Caki2 (cell line): Measurements from ENCODE around the gene CGREF1. TPM values are rescaled to one million over a fixed set of nuclear protein-coding genes. Genes with fewer than 3 reads are reported as not detected.

Source experiments
- DNase-seq: peaks from one replicate; pipeline ENCODE4 v3.0.0-alpha.2; 2015; ENCODE audit warnings: low read depth
- in situ Hi-C: cut with HindIII; loops from 2 replicates; pipeline ENCODE4 v1.10.0; 2016; ENCODE audit warnings: low sequenced_read_pairs, low pct_unique_long_range_greater_than_20kb, mixed read lengths
- total RNA-seq: library from RNA; depleted of rRNA; stranded (reverse); fragments of >200 nt; shearing (Covaris generic); gene quantifications from 2 replicates; pipeline ENCODE4 v1.2.3, GENCODE V29; 2014; ENCODE audit warnings: low replicate concordance

The CGREF1 gene
- total RNA-seq, 1 experiment from 2014 or later, result 7.1 TPM

DNA sequence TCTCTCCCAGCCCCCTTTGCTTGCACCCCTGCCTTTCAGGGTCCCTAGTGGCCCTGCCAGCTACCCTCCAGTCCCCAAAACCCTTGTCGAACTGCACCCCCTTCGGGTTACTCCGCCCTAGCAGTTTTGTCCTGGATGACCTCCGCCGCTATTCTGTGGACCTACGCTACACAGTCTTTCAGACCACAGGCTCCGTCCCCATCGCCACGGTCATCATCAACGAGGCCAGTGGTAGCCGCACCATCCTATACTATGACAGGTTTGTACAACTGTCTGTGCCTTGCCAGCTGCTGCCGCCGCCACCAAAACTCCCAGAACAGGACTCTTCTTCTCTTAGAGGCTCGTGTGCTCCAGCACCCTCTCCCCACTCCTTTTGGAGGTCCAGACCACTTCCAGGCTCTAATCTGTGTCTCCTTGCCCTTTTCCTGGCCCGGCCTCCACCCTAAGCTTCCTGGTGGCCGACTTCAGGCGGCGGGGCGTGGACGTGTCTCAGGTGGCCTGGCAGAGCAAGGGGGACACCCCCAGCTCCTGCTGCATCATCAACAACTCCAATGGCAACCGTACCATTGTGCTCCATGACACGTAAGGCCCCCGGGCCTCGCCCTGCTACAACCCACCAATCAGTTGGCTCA, 24.5 kb downstream of the CGREF1 start:
- in situ Hi-C loops, result loop anchor here (25.0 kb wide), 1 partner anchor 168 kb away; the partner anchor contains the start of gene SLC30A3

GRCh38 chr2:27093430-27094352, 25.2 kb downstream of the CGREF1 start:
- no peak for DNase-seq
- in situ Hi-C loops, result loop anchor here (25.0 kb wide), 1 partner anchor 169 kb away; the partner anchor contains the start of gene SLC30A3

More for the DNA sequence above, 24.5 kb downstream of the CGREF1 start:
- no peak for DNase-seq

DNA sequence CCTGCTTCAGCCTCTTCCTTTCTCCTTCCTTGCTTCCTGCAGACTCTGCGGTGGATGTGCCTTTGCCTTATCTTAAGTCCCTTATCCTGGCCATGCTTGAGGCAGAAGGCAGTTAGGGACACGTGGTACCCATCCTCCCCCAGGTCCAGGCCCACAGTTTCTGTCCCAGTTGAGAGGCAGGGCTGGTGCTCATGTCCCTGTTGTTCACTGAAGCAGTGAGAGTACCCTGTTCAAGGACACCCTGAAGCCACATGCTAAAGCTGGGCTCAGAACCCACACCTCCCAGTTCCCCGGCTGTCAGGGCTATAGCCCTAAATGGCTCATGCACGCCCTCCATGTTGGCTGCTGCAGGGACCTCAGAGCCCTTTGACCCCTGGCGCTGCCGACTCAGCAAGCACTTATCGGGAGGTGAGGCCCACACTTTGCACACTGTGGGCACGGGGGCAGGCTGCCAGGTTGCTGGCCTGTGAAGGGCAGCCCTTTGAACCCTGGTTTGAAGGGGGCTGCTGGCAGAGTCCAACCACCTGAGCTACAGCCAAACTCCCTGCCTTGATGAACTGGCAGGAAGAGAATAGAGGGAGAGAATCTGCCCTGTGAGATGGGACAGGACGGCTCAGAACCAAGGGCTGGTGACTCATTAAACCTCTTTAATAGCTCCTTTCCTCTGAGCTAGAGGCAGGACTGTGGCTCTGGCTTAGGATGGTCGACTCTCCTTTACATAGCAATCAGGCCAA, 26.1 kb downstream of the CGREF1 start:
- in situ Hi-C loops, result loop anchor here (25.0 kb wide), 1 partner anchor 169 kb away; the partner anchor contains the start of gene SLC30A3
- DNase-seq, result no peak

DNA sequence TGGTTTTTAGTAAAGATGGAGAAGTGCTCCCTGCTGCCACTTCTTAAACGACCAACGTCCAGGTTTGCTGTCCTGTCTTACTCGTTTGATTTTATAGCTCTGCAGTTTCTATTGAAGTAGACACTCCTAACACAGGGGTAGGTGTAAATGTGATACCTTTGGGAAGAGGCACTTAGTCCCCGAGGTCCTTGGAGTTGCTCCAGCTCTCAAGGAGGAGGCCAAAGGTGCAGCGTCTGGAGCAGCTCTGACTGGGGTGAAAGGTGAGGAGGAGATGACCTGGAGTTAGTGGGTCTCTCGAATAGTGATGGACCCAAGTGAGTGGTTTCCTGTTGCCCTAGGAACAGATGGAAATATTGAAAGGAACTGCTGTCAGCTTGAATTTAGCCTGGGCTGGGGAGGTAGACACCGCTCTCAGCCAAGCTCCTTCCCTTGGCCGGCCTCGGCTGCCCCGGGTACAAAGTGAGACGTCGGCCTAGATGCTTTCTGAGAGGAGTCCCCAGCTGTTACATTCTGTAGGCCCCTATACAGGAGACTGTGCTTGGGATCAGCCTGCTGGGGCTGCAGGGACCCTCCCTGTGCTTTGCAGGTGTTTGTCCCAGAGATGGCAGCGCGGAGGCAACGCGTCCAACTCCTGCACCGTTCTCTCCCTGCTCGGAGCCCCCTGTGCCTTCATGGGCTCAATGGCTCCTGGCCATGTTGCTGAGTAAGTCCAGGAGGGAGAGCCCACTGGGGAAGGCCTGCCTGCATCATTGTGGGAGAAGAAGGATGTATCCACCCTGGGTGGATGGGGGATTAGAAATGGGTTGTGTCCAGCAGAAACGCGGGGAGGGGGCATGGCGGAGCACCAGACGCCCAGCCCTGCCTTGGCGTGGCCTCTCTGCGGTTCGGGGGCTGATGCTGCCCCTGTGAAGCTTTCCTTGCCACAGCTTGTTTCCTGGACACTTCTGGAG, 26.9 kb downstream of the CGREF1 start:
- in situ Hi-C loops, result loop anchor here (25.0 kb wide), 1 partner anchor 170 kb away; the partner anchor contains the start of gene SLC30A3

DNA sequence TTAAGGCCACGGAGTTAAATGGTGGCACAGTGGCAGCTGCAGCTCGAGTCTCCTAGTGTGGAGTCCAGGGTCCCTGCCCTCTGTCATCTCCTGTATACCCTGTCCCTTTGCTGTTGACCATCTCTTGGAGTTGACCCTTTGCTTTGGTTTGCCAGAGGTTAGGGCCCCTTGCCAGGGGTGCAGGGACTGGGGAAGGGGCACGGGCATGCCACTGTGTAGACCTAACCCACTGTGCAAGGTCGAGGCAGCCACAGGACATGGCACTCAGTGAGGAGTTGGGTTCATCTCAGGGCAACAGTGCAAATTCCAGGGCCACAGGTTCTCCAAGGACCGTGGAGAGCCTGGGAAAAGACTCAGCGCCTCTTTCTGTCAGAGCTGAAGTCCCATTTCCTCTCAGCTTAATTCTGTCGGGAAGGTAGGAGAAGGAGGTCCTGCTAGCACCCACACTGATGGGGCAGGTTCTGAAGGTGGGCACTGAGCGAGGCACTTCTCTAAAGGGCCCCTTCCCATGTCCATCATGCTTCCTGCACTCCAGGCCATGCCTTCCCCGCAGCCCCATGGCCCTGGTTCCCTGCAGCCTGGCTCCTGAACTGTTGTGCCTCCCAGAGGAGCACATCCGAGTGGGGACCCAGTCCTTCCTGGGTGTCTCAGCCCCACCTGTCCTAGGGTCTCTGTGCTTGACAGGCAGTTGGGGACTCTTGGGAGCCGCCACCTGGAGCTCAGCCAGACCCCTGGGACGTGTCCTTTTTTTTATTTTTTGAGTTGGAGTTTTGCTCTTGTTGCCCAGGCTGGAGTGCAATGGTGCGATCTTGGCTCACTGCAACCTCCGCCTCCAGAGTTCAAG, 29.6 kb downstream of the CGREF1 start:
- in situ Hi-C loops, result loop anchor here (25.0 kb wide), 1 partner anchor 173 kb away; the partner anchor contains the start of gene SLC30A3

More for the DNA sequence above, 26.9 kb downstream of the CGREF1 start:
- no peak for DNase-seq

DNA sequence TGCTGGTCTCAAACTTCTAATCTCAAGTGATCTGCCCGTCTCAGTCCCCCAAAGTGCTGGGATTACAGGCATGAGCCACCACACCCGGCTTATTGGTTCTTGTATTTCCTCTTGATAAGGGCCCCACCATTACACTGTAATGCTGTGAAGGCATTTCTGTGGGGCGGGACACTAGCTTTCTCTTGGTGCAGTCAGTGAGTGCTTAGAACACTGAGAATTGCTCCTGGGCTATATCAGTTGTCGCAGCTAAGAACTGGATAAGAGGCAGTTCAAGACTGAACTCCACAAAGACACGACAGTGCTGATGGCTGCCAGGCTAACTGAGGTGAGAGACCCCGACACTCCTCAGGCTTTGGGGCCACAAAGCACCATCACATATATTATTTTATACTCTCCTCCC, 30.3 kb downstream of the CGREF1 start:
- no peak for DNase-seq
- in situ Hi-C loops, result loop anchor here (25.0 kb wide), 1 partner anchor 174 kb away; the partner anchor contains the start of gene SLC30A3

More for the DNA sequence above, 29.6 kb downstream of the CGREF1 start:
- DNase-seq, result no peak

DNA sequence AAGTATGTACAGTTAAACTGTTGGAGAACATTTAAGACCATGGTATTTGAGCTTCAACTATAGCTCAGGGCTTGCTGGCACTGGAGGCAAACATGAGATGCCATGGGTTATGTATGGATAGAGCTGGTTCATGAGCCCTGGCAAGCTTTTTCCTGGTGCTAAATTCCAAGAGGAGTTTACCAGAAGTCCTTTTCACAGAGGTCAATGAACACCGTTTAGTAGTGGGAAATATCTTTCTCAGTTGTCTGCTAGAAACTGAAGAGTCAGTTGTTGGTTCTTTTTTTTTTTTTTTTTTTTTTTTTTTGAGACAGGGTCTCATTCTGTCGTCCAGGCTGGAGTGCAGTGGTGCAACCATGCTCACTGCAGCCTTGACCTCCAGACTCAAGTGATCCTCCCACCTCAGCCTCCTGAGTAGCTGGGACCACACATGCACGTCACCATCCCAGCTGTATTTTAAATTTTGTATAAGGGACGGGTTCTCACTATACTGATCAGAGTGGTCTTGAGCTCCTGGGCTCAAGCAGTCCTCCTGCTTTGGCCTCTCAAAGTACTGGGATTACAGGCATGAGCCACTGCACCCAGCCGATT, 31.0 kb downstream of the CGREF1 start:
- no peak for DNase-seq
- in situ Hi-C loops, result loop anchor here (25.0 kb wide), 1 partner anchor 174 kb away; the partner anchor contains the start of gene SLC30A3

DNA sequence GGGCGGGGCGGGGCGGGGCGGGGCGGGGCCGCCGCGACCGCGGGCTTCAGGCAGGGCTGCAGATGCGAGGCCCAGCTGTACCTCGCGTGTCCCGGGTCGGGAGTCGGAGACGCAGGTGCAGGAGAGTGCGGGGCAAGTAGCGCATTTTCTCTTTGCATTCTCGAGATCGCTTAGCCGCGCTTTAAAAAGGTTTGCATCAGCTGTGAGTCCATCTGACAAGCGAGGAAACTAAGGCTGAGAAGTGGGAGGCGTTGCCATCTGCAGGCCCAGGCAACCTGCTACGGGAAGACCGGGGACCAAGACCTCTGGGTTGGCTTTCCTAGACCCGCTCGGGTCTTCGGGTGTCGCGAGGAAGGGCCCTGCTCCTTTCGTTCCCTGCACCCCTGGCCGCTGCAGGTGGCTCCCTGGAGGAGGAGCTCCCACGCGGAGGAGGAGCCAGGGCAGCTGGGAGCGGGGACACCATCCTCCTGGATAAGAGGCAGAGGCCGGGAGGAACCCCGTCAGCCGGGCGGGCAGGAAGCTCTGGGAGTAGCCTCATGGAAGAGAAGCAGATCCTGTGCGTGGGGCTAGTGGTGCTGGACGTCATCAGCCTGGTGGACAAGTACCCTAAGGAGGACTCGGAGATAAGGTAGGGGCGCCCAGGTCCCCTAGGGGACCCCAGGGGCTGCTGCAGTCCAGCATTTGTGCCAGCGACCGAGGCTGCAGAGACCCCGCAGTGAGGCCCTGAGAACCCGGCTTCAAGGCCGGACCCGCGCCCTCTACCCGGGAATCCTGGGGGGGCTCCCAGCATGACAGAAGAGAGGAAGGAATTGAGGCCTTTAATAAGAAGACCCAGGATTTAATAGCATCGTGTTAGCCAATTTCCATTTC, 32.0 kb downstream of the CGREF1 start, which contains the start of gene KHK:
Gene KHK (plus strand): TSS at position 49 of the 870 bp plus-strand sequence. CDS start 488 bp downstream, at position 537.
- in situ Hi-C loops, result loop anchor here (25.0 kb wide), 1 partner anchor 175 kb away; the partner anchor contains the start of gene SLC30A3
- no peak for DNase-seq

DNA sequence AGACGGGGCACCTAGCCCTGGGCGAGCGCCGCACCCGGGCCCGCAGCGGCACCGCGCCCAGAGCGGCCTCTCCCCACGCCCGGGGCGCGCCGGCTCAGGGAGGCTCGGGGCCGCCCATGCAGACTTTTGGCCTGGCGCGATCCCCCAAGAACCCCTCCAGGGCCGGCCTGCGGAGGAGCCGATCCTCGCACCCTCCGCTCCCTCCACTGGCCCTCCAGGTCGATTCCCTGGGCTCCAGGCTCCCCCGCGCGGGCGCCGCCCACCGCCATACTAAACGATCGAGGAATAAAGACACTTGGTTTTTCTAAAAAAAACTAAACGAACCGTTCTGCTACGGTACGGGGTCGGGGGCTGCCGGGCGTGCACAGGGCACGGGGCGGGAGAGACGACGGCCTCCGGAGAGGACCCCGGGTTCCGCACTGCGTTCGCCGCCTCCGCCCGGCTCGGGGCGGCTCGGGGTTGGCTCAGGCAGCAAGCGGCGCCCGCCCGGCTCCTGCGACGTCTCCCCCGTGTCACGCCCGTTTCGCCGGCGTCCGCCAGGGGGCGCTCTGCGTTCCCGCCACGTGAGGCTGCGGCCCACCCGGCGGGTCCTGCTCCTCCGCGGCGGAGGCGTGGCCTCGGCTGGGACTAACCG, 32.7 kb downstream of the CGREF1 start:
- in situ Hi-C loops, result loop anchor here (25.0 kb wide), 1 partner anchor 176 kb away; the partner anchor contains the start of gene SLC30A3

DNA sequence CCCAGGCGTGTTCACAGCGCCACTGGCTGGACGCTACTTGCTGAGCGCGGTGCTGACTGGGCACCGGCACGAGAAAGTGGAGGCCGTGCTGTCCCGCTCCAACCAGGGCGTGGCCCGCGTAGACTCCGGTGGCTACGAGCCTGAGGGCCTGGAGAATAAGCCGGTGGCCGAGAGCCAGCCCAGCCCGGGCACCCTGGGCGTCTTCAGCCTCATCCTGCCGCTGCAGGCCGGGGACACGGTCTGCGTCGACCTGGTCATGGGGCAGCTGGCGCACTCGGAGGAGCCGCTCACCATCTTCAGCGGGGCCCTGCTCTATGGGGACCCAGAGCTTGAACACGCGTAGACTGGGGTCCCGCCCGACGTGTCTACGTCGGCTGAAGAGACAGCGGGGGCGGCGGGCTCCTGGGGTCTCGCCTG, 33.2 kb downstream of the CGREF1 start:
- in situ Hi-C loops, result loop anchor here (25.0 kb wide), 1 partner anchor 177 kb away; the partner anchor contains the start of gene SLC30A3
- peak; percentile 77 for DNase-seq

More for the DNA sequence above, 32.7 kb downstream of the CGREF1 start:
- peak; percentile 90 for DNase-seq

DNA sequence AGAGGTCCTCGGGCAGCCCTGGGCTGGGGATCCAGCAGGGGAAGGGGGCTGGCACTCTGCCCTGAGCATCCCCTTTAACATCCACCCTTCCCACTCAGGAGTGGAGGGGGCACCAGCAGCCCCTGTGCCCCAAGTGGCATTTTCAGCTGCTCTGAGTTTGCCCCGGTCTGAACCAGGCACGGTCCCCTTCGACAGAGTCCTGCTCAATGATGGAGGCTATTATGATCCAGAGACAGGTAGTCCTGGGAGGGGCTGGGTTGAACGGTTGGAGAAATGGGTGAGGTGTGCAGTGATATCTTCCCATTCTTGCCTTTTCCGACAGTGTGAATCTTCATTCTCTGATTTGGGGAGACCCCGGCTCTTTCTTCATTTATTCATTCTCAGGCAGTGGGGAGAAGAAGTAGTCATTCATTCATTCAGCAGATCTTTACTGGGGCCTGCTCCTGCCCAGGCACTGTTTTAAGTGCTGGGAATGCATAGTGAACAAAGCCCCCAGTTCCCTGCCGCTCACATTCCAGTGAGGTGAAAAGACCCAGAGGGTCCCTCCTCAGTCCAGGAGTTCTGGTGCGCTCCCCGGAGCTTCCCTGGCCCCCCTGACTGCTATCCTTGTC, 33.8 kb downstream of the CGREF1 start:
- in situ Hi-C loops, result loop anchor here (25.0 kb wide), 1 partner anchor 177 kb away; the partner anchor contains the start of gene SLC30A3
- no peak for DNase-seq

DNA sequence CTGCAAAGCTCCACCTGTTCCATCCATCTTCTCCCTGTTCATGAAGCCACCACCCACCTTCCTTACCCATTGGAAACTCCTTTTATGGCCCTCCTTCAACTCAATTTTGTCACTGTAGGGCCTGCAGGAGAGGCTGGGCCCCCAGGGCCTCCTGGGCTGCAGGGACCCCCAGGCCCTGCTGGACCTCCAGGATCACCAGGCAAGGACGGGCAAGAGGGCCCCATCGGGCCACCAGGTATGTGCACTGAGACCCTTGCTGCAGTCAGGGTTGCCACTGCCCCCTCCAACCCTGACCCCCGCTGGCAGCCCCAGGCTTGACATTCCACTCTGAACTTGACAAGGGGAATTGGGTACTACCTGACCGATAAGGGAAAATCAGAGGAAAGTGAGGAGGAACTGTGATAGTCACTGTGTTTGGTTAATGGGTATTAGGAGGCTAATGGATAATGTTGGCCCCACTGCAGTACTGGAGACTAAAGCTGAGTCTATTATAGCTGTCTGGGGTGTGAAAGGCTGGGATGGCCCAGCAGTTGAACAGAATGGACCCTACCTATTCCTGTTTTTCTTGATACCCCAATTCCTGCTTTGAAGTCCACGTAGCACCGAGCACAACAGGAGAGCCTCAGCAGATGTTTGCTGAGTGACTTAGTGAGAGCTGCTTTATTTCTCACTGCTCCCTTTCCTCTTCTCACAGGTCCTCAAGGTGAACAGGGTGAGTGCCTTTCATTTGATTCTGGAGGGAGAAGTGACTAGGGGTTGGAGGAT, 34.4 kb downstream of the CGREF1 start:
- no peak for DNase-seq
- in situ Hi-C loops, result loop anchor here (25.0 kb wide), 1 partner anchor 178 kb away; the partner anchor contains the start of gene SLC30A3
